ENCODE measurements around the gene ASPDH. TPM values are rescaled to one million over a fixed set of nuclear protein-coding genes. Genes with fewer than 3 reads are reported as not detected.
A peak's percentile ranks its signal among the peaks of the same experiment; 100 is the strongest.

ASPDH gene
- total RNA-seq, 1 experiment from 2014 or later, result not detected

DNA sequence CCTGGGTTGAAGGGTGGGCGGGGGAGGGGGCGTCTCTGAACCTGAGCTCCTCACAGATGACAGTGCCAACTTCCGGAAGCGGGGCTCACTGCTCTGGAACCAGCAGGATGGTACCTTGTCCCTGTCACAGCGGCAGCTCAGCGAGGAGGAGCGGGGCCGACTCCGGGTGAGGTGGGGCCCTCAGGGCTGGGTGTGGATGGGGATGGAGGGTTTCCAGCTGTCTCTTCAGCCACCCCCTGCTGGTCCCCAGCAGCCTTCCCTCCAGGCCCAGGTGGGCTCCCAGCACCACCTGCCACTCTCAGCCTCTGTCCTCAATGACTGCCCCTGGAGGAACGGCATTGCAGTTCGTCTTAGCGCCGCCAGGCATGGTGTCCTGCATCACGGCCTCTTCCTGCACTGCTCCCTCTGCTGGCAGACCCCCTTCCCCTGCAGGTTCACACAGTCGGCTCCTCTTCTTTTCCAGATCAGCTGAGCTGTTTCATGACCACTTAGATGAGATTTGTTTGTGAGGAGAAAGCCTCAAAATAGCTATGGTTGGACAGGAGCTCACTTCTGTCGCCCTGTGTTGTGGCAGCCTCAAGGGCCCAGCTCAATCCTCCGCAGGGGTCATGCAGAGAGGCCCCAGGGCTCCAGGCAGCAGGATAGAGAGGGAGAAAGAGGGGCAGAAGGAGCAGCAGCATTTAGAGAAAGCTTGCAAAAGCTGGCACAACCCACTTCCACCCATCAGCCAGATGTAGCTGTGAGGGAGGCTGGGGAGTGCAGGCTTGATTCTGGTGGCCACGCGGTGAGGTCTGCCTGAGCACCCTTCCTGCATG lies 34.6 kb downstream of the ASPDH start:
- H3K36me3 ChIP-seq (ENCODE audit: control insufficient read depth, insufficient read depth, low read length), result no peaks in the 10 kb centered on the region
- H3K9me3 ChIP-seq (ENCODE audit: control insufficient read depth, insufficient read depth, low read depth, low read length), result no peaks in the 10 kb centered on the region
- H3K27ac ChIP-seq (ENCODE audit: low read length), result no peak overlapping the region
- DNase-seq (ENCODE audit: low read depth, low spot score), result no peak
- ATAC-seq, result peak; percentile 79
- no peaks in the 10 kb centered on the region for H3K4me1 ChIP-seq (ENCODE audit: control insufficient read depth, insufficient read depth, low read length)
- intact Hi-C loops (cut with micrococcal nuclease; ENCODE audit: unreplicated experiment) (no loop called here), in situ Hi-C loops (cut with HindIII; ENCODE audit: low pct_unique_long_range_greater_than_20kb, low sequenced_read_pairs) (no loop called here)
- H3K27me3 ChIP-seq (ENCODE audit: control insufficient read depth, insufficient read depth, low read length), result no peaks in the 10 kb centered on the region
- no peak for TF ChIP-seq POLR2AphosphoS5 (IDR thresholded peaks at IDR 0.05; ENCODE audit: low read depth, low read length)
- no peak for TF ChIP-seq TCF7L2 (IDR thresholded peaks at IDR 0.05; ENCODE audit: low read depth, low read length)
- TF ChIP-seq, protein P1, sequence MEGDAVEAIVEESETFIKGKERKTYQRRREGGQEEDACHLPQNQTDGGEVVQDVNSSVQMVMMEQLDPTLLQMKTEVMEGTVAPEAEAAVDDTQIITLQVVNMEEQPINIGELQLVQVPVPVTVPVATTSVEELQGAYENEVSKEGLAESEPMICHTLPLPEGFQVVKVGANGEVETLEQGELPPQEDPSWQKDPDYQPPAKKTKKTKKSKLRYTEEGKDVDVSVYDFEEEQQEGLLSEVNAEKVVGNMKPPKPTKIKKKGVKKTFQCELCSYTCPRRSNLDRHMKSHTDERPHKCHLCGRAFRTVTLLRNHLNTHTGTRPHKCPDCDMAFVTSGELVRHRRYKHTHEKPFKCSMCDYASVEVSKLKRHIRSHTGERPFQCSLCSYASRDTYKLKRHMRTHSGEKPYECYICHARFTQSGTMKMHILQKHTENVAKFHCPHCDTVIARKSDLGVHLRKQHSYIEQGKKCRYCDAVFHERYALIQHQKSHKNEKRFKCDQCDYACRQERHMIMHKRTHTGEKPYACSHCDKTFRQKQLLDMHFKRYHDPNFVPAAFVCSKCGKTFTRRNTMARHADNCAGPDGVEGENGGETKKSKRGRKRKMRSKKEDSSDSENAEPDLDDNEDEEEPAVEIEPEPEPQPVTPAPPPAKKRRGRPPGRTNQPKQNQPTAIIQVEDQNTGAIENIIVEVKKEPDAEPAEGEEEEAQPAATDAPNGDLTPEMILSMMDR (IDR thresholded peaks at IDR 0.05), result peak; percentile 89
- H3K4me3 ChIP-seq (ENCODE audit: low read depth in 2 of 2, low read length in 2 of 2), result no peak overlapping the region
- ChIA-PET POLR2A (no interaction called here), CTCF (interaction anchor here (0.5 to 1.0 kb wide), 2 partner anchors 72 to 110 kb away, joined by 4 to 10 read pairs; no protein-coding TSS in a partner anchor)
- no TSS peak for BruUV-seq (replicated peaks)

- Histone ChIP-seq H3K36me3 (ENCODE audit: control insufficient read depth, insufficient read depth, low read length) (no peaks in the 10 kb centered on the region), H3K4me3 (ENCODE audit: low read depth in 2 of 2, low read length in 2 of 2) (peak overlapping the region in 1 of 2 experiments; percentile 81; a peak in 1 of 4 replicates), H3K9me3 (ENCODE audit: control insufficient read depth, insufficient read depth, low read depth, low read length) (no peaks in the 10 kb centered on the region), H3K27ac (ENCODE audit: low read length) (no peak overlapping the region), H3K27me3 (ENCODE audit: control insufficient read depth, insufficient read depth, low read length) (no peaks in the 10 kb centered on the region), H3K4me1 (ENCODE audit: control insufficient read depth, insufficient read depth, low read length) (no peaks in the 10 kb centered on the region)
- in situ Hi-C loops (cut with HindIII; ENCODE audit: low pct_unique_long_range_greater_than_20kb, low sequenced_read_pairs) (no loop called here), intact Hi-C loops (cut with micrococcal nuclease; ENCODE audit: unreplicated experiment) (no loop called here)
- DNase-seq (ENCODE audit: low read depth, low spot score) (no peak), ATAC-seq (no peak)
- ChIA-PET POLR2A (no interaction called here), CTCF (no interaction called here)
- TF ChIP-seq, protein P2, sequence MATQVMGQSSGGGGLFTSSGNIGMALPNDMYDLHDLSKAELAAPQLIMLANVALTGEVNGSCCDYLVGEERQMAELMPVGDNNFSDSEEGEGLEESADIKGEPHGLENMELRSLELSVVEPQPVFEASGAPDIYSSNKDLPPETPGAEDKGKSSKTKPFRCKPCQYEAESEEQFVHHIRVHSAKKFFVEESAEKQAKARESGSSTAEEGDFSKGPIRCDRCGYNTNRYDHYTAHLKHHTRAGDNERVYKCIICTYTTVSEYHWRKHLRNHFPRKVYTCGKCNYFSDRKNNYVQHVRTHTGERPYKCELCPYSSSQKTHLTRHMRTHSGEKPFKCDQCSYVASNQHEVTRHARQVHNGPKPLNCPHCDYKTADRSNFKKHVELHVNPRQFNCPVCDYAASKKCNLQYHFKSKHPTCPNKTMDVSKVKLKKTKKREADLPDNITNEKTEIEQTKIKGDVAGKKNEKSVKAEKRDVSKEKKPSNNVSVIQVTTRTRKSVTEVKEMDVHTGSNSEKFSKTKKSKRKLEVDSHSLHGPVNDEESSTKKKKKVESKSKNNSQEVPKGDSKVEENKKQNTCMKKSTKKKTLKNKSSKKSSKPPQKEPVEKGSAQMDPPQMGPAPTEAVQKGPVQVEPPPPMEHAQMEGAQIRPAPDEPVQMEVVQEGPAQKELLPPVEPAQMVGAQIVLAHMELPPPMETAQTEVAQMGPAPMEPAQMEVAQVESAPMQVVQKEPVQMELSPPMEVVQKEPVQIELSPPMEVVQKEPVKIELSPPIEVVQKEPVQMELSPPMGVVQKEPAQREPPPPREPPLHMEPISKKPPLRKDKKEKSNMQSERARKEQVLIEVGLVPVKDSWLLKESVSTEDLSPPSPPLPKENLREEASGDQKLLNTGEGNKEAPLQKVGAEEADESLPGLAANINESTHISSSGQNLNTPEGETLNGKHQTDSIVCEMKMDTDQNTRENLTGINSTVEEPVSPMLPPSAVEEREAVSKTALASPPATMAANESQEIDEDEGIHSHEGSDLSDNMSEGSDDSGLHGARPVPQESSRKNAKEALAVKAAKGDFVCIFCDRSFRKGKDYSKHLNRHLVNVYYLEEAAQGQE (IDR thresholded peaks at IDR 0.05; ENCODE audit: insufficient read depth in 1 of 2, low read depth in 2 of 2, low read length in 1 of 2), result no peak
- TF ChIP-seq SIN3A (IDR thresholded peaks at IDR 0.05; ENCODE audit: borderline replicate concordance, insufficient read depth, low read depth, low read length) (no peak), TCF7L2 (IDR thresholded peaks at IDR 0.05; ENCODE audit: low read depth, low read length) (no peak), POLR2AphosphoS5 (IDR thresholded peaks at IDR 0.05; ENCODE audit: low read depth, low read length) (no peak)
- TF ChIP-seq, protein P1 (IDR thresholded peaks at IDR 0.05), result no peak
- BruUV-seq (replicated peaks), result no TSS peak
Observed at GRCh38 chr19:50477751-50478515, 35.8 kb downstream of the ASPDH start.

All from Panc1 (cell line).